Left cardiac atrium (tissue), 4 donors: ENCODE measurements around the gene ZBTB12. TPM values are rescaled to one million over a fixed set of nuclear protein-coding genes. Genes with fewer than 3 reads are reported as not detected.
"Not testable (repeated sequence)": the region's sequence is repeated elsewhere in the genome, so short reads cannot be mapped to it uniquely, and the experiment has no call there.

Experiments
- ATAC-seq, 2 donors: fragments of 200-7000 bp; cut with Tn5 transposase; one replicate each; pipeline ENCODE4 v1.9.1; 2020; ENCODE audit warnings: mild to moderate bottlenecking in 2 of 2, moderate library complexity in 2 of 2
- DNase-seq: peaks from one replicate; pipeline ENCODE4 v3.0.0-alpha.2; 2020
- intact Hi-C, 2 donors: fragments of 100-400 bp; cut with DNase I; formaldehyde crosslinking; loops; one replicate each; pipeline versions ENCODE4 v1.14.1 to v1.15.1; 2022 to 2023
- total RNA-seq, 2 donors: library from RNA; stranded (reverse); fragmentation: NEBNext Ultra II Directional; extraction: Animal tissue kit (Norgen Biotek cat#: 25700); gene quantifications; one replicate each; pipeline ENCODE4 v1.2.1, GENCODE V29; 2021
- donor health status: DM: no; HTN: yes; CAD: no.
- donor health status: DM: no; HTN: yes; CAD: no; lungs with severe emphysema.
- donor health status: DM: yes; HTN: yes; CAD: no.
- donor health status: Dilated cardiomyopathy.

Gene ZBTB12
- total RNA-seq, 2 donors from 2014 or later = 2.5 to 4.6 TPM

- ATAC-seq (no peak), DNase-seq (no peak)
- intact Hi-C loops = no loop called here
Observed at GRCh38 chr6:31881136-31881859, 20.6 kb downstream of the ZBTB12 start.

GRCh38 chr6:31880616-31881015, 21.3 kb downstream of the ZBTB12 start:
- ATAC-seq (no peak), DNase-seq (no peak)
- intact Hi-C loops = no loop called here

DNA sequence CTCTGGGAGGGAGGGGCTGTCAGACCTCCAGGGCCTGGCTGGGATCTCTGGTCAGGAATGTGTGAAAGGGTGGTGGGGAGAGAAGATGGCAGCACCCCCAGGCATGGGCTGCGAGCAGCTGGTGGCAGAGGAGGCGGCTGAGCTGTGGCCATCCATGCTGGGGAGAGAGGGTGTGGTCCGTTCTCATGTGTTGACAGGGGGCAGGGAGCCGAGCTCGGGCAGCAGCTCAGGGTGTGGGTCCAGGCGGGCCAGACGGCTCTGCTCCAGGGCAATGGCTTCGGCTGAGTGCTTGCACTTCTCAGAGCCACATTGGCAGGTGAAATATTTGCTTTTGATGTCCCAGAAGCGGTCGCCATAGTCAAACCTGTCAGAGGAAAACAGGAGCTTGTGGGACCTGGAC, 22.0 kb downstream of the ZBTB12 start:
- intact Hi-C loops = no loop called here
- ATAC-seq (no peak), DNase-seq (no peak)

DNA sequence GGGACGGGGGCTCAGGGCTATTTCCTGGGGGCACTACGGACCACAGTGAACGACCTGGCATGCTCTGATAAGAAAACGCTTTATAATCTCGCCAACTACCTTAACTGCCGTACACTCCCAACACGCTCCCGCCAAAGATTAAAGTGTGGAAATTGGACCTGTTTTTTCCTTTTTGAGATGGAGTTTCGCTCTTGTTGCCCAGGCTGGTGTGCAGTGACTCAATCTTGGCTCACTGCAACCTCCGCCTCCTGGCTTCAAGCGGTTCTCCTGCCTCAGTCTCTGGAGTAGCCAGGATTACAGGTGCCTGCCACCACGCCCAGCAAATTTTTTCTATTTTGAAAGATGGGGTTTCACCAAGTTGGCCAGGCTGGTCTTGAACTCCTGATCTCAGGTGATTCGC, 22.7 kb downstream of the ZBTB12 start:
- intact Hi-C loops = no loop called here
- DNase-seq = no peak
- ATAC-seq = no peak

DNA sequence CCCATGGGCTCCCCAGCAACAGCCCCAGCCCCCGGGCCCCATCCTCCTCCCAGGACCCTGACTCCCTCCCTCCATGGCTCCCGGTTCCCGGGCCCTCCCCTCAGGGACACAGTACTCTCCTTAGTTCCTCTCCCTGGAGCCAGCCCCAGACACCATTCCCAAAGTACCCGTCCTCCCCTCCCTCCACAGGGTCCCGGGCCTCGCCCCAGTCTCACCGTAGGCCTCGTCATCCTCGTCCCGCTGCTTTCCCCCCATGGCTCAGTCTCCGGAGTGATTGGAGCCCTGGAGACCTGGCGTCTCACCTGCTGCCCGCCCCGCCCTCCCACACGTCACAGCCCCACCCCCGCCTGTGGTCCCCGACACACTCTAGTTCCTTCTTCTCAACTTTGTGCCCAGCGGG, 23.2 kb downstream of the ZBTB12 start, which contains the start of gene SLC44A4:
Gene SLC44A4 (minus strand): TSS at position 272 of the 400 bp plus-strand sequence. CDS start 17 bp downstream, at position 255.
- no peak for ATAC-seq
- intact Hi-C loops = no loop called here
- DNase-seq = no peak

DNA sequence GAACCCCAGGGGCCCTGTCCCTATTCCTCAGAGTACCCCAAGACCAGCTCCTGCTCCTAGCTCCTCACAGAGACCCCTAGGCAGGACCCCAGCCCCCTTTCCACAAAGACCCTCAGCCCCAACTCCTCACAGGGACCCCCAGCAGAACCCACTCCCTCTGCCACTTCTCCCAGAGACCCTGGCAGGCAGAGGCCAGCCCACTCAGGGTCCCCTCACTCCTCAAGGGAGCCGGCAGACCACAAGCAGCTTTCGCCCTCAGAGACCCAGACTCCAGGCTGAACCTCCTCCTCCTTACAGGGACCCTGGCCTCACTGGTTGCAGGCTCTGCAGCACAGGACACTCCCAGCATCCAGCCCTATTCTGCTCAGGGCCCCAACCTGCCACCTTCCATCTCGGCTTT, 23.7 kb downstream of the ZBTB12 start:
- DNase-seq = no peak

DNA sequence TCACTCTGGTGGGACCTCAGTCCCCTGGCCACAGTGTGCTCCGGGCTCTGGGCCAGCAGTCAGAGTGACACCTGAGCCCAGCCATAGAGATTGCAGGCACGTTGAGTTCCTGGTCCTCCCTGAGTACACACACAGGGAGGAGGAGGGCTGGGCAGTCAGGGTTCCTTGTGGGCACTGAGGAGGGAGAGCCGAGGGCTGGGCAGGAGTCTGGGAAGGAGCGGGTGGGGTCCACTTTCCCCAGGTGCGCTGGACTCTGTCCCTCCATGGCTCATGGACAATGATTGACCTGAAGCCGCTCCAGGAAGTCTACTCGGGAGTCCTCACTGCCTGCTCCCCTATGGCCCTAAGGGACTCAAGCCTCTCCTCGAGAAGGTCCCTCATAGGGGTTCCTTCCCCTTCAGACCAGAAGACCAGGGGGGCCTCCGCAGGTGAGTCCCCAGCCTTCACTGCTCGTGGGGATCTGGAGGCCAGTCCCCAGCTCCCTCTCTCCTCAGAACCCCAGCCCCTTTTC, 24.2 kb downstream of the ZBTB12 start:
- no peak for DNase-seq
- intact Hi-C loops = no loop called here
- ATAC-seq = no peak

More for the DNA sequence above, 23.7 kb downstream of the ZBTB12 start:
- ATAC-seq = no peak
- intact Hi-C loops = no loop called here

GRCh38 chr6:31877125-31877650, 24.7 kb downstream of the ZBTB12 start:
- ATAC-seq = no peak
- no peak for DNase-seq
- intact Hi-C loops = no loop called here

- intact Hi-C loops = no loop called here
- DNase-seq (no peak), ATAC-seq (no peak)
Observed at GRCh38 chr6:31876357-31876756, 25.5 kb downstream of the ZBTB12 start.

- intact Hi-C loops = no loop called here
- no peak for DNase-seq
- ATAC-seq = no peak
Observed at GRCh38 chr6:31875877-31876276, 26.0 kb downstream of the ZBTB12 start.

- DNase-seq = no peak
- intact Hi-C loops = no loop called here
- ATAC-seq = no peak
Observed at GRCh38 chr6:31874836-31875572, 26.9 kb downstream of the ZBTB12 start.

DNA sequence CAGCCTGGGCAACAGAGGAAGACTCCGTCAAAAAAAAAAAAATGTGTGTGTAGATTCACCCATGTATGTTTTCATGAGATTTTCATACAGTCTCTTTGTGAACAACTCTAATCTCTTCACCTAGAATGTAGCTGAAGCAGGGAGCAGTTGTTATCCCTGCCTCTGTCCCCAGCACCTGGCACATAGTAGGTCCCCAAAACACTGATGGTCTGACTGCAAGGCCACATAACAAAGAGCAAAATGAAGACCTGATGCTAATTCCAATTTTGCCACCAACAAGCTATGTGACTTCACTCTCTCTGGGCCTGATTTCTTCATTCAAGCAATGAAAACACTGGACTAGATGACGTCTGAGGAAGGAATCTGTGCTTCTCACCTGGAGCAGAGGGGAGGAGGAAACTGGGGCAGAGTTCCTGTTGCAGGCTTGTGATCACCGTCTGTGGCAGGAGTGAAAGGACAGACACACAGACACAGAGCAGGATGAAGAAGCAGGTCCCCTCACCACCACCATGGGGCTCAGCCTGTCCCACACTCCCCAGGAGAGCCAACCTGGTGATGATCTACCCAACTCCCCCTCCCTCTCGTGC, 27.7 kb downstream of the ZBTB12 start:
- intact Hi-C loops = no loop called here
- DNase-seq (no peak), ATAC-seq (no peak)

DNA sequence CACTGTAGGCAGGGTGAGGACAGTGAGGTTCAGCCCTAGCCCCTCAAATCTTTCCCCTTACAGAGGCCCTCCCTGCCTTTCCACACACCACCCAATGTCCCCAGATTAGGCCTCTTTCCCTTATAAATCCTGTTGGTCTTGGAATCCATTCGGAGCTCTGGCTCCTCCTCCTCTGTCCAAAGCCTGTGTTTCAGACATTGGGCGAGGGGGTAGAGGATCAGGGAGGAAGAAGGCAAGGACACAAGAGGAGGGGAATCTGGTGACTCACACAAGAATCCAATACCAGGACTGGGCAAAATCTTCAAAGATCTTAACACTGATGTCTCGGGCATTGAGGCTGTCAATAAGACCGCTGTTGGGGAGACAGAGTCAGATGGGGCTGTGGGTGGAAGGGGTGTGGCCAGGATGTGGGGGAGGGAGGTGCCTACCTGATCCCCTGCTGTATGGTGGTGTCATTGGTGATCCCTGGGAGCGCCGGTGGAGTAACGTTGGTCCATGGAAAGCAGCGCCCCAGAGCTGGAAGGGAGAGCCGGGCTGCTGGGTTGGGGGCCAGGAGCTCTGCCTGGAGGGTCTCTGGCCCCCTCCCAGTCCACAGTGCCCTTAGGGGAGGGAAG, 30.7 kb downstream of the ZBTB12 start:
- ATAC-seq (no peak), DNase-seq (no peak)
- intact Hi-C loops = no loop called here

DNA sequence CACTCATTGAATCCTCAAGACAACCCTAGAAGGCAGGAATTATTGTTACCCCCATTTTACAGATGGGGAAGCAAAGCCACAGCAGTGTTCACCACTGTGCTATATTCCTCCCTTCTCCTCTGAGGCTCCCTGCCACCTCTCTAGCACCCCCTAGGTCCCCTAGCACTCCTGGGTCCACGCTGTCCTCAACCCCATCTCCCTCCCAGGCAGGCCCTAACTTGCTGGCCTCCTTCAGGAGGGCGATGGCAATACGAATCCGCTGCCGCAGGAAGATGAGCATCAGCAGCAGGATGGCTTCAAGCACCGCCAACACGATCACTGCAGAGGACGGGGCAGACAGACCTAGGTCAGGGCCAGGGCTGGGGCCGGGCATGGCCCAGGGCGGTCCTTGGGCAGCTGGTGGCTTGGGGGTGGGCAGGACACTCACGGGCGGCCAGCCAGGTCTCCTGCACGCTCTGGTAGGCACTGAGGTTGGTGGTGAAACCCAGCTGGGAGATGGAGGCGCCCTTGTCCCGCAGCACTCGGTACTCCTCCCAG, 31.4 kb downstream of the ZBTB12 start:
- no peak for ATAC-seq
- intact Hi-C loops = no loop called here
- DNase-seq = no peak

GRCh38 chr6:31869343-31869742, 32.5 kb downstream of the ZBTB12 start:
- no peak for ATAC-seq
- DNase-seq = no peak
- intact Hi-C loops = no loop called here

DNA sequence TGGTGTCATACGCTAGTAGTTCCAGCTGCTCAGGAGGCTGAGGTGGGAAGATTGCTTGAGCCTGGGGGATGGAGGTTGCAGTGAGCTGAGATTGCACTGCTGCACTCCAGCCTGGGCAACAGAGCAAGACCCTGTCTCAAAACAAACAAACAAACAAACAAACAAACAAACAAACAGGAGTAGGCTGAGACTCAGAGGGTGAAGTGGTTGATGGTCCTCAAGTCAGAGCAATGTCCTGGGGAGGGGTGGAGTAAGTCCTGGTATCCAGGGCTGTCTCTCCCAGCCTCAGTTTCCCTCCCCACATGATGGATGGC, 33.3 kb downstream of the ZBTB12 start:
- DNase-seq, ATAC-seq, intact Hi-C loops: not testable (repeated sequence)

DNA sequence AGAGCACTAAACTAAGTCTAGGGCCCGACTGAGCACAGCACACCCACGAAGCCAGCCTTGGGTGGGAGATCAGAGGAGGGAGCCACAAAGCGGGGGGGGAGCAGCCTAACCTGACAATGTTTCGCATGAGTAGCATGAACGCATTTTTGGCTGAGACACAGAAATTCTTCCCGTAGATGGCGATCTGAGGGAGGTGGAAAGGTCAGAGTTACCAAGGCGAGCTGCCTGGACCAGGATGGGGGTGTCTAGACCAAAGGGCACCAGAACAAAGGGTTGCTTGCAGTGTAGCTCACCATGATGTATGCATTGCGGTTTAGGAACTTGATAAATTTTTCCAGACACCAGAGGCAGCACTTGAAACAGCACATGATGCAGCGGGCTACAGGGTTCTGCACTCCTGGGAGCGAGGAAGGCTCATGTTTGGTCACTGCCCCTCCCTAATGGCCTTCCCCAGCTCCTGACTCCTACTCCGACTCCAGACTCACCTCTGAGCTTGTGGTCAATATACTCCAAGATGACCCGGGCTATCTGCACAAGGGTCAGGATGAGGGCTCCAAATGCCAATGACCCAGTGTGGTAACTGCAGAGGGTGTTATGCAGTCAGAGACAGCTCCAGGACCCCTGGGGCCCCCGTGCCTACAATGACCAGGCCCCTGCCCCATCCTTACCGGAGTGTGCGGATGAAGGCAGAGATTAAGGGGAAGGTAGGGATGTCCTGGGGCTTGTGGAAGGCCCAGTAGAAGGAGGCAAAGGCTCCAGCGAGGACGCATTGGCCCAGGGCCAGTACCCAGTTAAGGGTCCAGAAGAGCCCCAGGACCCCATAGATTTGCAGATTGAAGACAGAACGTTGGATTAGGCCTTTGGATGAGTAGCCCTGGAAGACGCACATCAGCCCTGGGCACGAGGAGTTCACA, 36.4 kb downstream of the ZBTB12 start:
- intact Hi-C loops = no loop called here
- no peak for ATAC-seq

GRCh38 chr6:31864818-31865204, 37.1 kb downstream of the ZBTB12 start:
- ATAC-seq = no peak
- no peak for DNase-seq
- intact Hi-C loops = no loop called here

More for the DNA sequence above, 36.4 kb downstream of the ZBTB12 start:
- DNase-seq = no peak
